ENCODE results near the gene DRD5.
A peak's percentile ranks its signal among the peaks of the same experiment; 100 is the strongest.

- no peak for TF ChIP-seq EZH2 (IDR thresholded peaks at IDR 0.05; ENCODE audit: insufficient read depth, low read length)
- TF ChIP-seq, protein P1, sequence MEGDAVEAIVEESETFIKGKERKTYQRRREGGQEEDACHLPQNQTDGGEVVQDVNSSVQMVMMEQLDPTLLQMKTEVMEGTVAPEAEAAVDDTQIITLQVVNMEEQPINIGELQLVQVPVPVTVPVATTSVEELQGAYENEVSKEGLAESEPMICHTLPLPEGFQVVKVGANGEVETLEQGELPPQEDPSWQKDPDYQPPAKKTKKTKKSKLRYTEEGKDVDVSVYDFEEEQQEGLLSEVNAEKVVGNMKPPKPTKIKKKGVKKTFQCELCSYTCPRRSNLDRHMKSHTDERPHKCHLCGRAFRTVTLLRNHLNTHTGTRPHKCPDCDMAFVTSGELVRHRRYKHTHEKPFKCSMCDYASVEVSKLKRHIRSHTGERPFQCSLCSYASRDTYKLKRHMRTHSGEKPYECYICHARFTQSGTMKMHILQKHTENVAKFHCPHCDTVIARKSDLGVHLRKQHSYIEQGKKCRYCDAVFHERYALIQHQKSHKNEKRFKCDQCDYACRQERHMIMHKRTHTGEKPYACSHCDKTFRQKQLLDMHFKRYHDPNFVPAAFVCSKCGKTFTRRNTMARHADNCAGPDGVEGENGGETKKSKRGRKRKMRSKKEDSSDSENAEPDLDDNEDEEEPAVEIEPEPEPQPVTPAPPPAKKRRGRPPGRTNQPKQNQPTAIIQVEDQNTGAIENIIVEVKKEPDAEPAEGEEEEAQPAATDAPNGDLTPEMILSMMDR (IDR thresholded peaks at IDR 0.05; ENCODE audit: insufficient read depth, low read depth, low read length), result peak; percentile 41
Observed at GRCh38 chr4:9762823-9763475, 18.5 kb upstream of the DRD5 start.
